Endodermal cell (in vitro differentiated cells): ENCODE data around the gene STARD13. TPM values are rescaled to one million over a fixed set of nuclear protein-coding genes. Genes with fewer than 3 reads are reported as not detected.

ENCODE experiments used
- DNase-seq: peaks from one replicate; pipeline ENCODE4 v3.0.0-alpha.2; 2017
- H3K27ac ChIP-seq: 2 replicates; pipeline ENCODE4 v1.5.1; 2013; ENCODE audit warnings: mild to moderate bottlenecking, low read depth, low read length, moderate library complexity
- H3K27me3 ChIP-seq: 2 replicates; pipeline ENCODE4 v1.6.1; 2013; ENCODE audit warnings: mild to moderate bottlenecking, low read length, moderate library complexity; ENCODE audit not compliant: insufficient read depth, control insufficient read depth, poor library complexity, severe bottlenecking
- H3K36me3 ChIP-seq: 2 replicates; pipeline ENCODE4 v1.7.0; 2013; ENCODE audit warnings: mild to moderate bottlenecking, low read length, moderate library complexity; ENCODE audit not compliant: control insufficient read depth, insufficient read depth
- H3K4me1 ChIP-seq: one replicate; pipeline ENCODE4 v1.7.0; 2013; ENCODE audit warnings: low read length; ENCODE audit not compliant: control insufficient read depth, insufficient read depth
- H3K4me3 ChIP-seq: 2 replicates; pipeline ENCODE4 v1.5.1; 2013; ENCODE audit warnings: mild to moderate bottlenecking, low read length, moderate library complexity
- H3K9ac ChIP-seq: 2 replicates; pipeline ENCODE4 v1.6.1; 2013; ENCODE audit warnings: mild to moderate bottlenecking, low read length, moderate library complexity; ENCODE audit not compliant: poor library complexity, severe bottlenecking; ENCODE audit errors: extremely low read depth
- H3K9me3 ChIP-seq: 2 replicates; pipeline ENCODE4 v1.6.1; 2013; ENCODE audit warnings: mild to moderate bottlenecking, low read length, moderate library complexity; ENCODE audit not compliant: control insufficient read depth
- H3K27ac Mint-ChIP-seq: 2 replicates; pipeline ENCODE4 v1.8.0; 2020; ENCODE audit warnings: mixed read lengths
- H3K27me3 Mint-ChIP-seq: 2 replicates; pipeline ENCODE4 v1.8.0; 2021; ENCODE audit warnings: mild to moderate bottlenecking, mixed read lengths; ENCODE audit not compliant: insufficient read depth
- H3K36me3 Mint-ChIP-seq: 2 replicates; pipeline ENCODE4 v1.8.0; 2020; ENCODE audit warnings: low read depth, mixed read lengths
- H3K4me1 Mint-ChIP-seq: 2 replicates; pipeline ENCODE4 v1.8.0; 2020; ENCODE audit warnings: mixed read lengths
- H3K4me3 Mint-ChIP-seq: 2 replicates; pipeline ENCODE4 v1.8.0; 2020; ENCODE audit warnings: mild to moderate bottlenecking, moderate library complexity, mixed read lengths
- H3K9me3 Mint-ChIP-seq: 2 replicates; pipeline ENCODE4 v1.8.0; 2020; ENCODE audit warnings: mild to moderate bottlenecking, mixed read lengths
- WGBS, 2 experiments: methylation state at CpG; one replicate each; pipeline versions ENCODE4 v1.1.5 to v1.1.7; 2013; ENCODE audit warnings: missing lambda C conversion rate in 2 of 2, mixed read lengths in 1 of 2; ENCODE audit not compliant: insufficient coverage in 1 of 2, insufficient read length in 1 of 2; 5-methylcytosine and 5-hydroxymethylcytosine counted together
- total RNA-seq, 2 donors: library from RNA; stranded (reverse); fragmentation: NEBNext Ultra II Directional in 1 of 2; extraction: Animal tissue kit (Norgen Biotek cat#: 25700) in 1 of 2; gene quantifications; 2 replicates in 1 of 2; 3 replicates in 1 of 2; pipeline ENCODE4 v1.2.1, GENCODE V29; 2021
- TF ChIP-seq, protein P1 (sequence below): fragments of 200-600 bp; sonication (generic); conservative IDR thresholded peaks from 2 replicates; pipeline ENCODE4 v1.5.0; 2021; ENCODE audit warnings: antibody characterized with exemption, mild to moderate bottlenecking

Gene STARD13
- total RNA-seq, 2 donors from 2014 or later, result 2.5 to 3.7 TPM

DNA sequence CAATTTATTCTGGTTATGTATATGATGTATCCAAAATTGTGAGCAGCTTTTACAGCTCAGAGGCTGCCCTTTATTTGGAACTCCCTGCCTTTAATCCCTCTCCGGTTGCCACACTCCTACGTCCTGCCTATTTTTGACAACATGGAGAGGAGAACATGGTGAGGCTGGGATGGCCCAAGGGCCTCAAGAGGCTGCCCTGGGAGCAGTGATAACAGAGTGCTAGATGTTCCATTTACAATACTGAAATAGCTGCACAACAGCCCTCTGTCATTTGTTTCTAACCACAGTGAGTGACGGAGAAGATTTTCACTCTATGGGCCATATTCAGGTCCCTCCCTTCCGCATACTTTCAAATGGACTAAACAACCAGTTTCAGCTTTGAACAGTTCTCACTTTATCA lies 33.4 kb downstream of the STARD13 start:
- Mint-ChIP-seq H3K36me3 (no peaks in the 10 kb centered on the region), H3K27me3 (no peaks in the 10 kb centered on the region), H3K4me3 (no peak overlapping the region), H3K27ac (no peak overlapping the region), H3K4me1 (peaks cover 5% of the 10 kb centered on the region), H3K9me3 (no peaks in the 10 kb centered on the region)
- H3K4me1 ChIP-seq, result no peaks in the 10 kb centered on the region
- no peak overlapping the region for H3K9ac ChIP-seq
- H3K36me3 ChIP-seq, result no peaks in the 10 kb centered on the region
- H3K27ac ChIP-seq, result no peak overlapping the region
- H3K27me3 ChIP-seq, result no peaks in the 10 kb centered on the region
- H3K9me3 ChIP-seq, result no peaks in the 10 kb centered on the region
- DNase-seq, result no peak
- TF ChIP-seq, protein P1, sequence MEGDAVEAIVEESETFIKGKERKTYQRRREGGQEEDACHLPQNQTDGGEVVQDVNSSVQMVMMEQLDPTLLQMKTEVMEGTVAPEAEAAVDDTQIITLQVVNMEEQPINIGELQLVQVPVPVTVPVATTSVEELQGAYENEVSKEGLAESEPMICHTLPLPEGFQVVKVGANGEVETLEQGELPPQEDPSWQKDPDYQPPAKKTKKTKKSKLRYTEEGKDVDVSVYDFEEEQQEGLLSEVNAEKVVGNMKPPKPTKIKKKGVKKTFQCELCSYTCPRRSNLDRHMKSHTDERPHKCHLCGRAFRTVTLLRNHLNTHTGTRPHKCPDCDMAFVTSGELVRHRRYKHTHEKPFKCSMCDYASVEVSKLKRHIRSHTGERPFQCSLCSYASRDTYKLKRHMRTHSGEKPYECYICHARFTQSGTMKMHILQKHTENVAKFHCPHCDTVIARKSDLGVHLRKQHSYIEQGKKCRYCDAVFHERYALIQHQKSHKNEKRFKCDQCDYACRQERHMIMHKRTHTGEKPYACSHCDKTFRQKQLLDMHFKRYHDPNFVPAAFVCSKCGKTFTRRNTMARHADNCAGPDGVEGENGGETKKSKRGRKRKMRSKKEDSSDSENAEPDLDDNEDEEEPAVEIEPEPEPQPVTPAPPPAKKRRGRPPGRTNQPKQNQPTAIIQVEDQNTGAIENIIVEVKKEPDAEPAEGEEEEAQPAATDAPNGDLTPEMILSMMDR, result no peak
- WGBS, 2 experiments, result 94 to 100% methylated on average over 2 to 4 of the region's 4 CpGs
- H3K4me3 ChIP-seq, result no peak overlapping the region

DNA sequence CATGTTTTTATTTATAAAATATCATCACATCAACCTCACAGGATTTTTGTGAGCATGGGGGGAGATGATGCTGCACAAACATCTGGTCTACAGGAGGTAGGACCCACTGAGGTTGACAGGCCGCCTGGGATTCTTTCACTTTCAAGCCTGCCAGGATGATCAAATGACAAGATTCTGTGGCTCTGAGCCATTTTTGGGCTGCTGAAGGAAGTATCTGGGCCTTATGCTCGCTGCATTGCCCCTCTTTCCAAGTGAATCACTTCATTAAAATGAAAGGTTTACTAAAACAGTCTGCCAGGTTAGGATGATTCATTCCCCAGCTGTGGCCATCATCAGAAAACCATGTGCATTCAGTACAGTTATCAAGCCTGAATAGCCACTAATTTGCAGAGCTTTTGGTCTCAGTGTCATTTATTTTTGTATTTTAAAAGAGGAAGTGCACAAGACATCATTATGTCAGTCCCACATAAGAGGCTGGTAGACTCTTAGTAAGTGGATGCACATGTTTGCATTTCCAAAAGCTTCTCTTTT lies 34.4 kb downstream of the STARD13 start:
- H3K4me1 ChIP-seq, result no peaks in the 10 kb centered on the region
- H3K4me3 ChIP-seq, result no peak overlapping the region
- H3K9me3 ChIP-seq, result no peaks in the 10 kb centered on the region
- H3K4me1 Mint-ChIP-seq, result peaks cover under 1% of the 10 kb centered on the region
- H3K4me3 Mint-ChIP-seq, result no peak overlapping the region
- 83 to 100% methylated on average over 2 of the region's 2 CpGs for WGBS, 2 experiments
- TF ChIP-seq, protein P1, result no peak
- no peaks in the 10 kb centered on the region for H3K27me3 Mint-ChIP-seq
- no peak for DNase-seq
- H3K9me3 Mint-ChIP-seq, result no peaks in the 10 kb centered on the region
- H3K27ac ChIP-seq, result no peak overlapping the region
- H3K36me3 ChIP-seq, result no peaks in the 10 kb centered on the region
- no peaks in the 10 kb centered on the region for H3K27me3 ChIP-seq
- no peak overlapping the region for H3K9ac ChIP-seq
- no peak overlapping the region for H3K27ac Mint-ChIP-seq
- no peaks in the 10 kb centered on the region for H3K36me3 Mint-ChIP-seq

DNA sequence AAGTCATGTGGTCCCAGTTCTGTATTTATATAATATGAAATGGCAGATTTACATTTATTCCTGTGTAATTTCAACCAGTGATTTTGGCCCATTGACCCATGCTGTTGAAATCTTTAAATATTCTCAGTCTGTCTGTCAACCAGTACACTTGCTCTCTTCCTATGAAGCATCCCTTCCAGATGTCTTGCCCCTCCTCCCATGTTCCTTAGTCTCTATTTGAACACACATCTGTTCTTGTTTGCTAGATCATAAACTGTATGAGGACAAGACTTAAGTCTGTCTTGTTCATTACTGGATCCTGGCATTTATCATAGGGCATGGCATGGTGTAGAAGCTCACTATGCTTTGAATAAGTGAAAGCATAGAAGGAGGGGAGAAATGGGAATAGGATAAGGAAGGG lies 34.9 kb downstream of the STARD13 start:
- Mint-ChIP-seq H3K4me1 (no peaks in the 10 kb centered on the region), H3K36me3 (no peaks in the 10 kb centered on the region), H3K27ac (no peak overlapping the region), H3K27me3 (no peaks in the 10 kb centered on the region), H3K9me3 (no peaks in the 10 kb centered on the region), H3K4me3 (no peak overlapping the region)
- Histone ChIP-seq H3K4me1 (no peaks in the 10 kb centered on the region), H3K27ac (no peak overlapping the region), H3K9ac (no peak overlapping the region), H3K36me3 (no peaks in the 10 kb centered on the region), H3K9me3 (no peaks in the 10 kb centered on the region), H3K27me3 (no peaks in the 10 kb centered on the region), H3K4me3 (no peak overlapping the region)
- TF ChIP-seq, protein P1, result no peak
- DNase-seq, result no peak
